Breast epithelium (tissue), 3 donors: ENCODE measurements around the gene FGF23.

Source experiments
- CTCF ChIP-seq, 3 donors: fragments of 450-650 bp; IDR thresholded peaks; one replicate each; pipeline ENCODE4 v1.5.1; 2016 to 2017; ENCODE audit warnings: antibody characterized with exemption in 3 of 3, mild to moderate bottlenecking in 3 of 3, moderate library complexity in 3 of 3
- POLR2A ChIP-seq: fragments of 450-650 bp; IDR thresholded peaks from one replicate; pipeline ENCODE4 v1.6.1; 2016; ENCODE audit warnings: antibody characterized with exemption, mild to moderate bottlenecking, moderate library complexity

- TF ChIP-seq POLR2A (no peak), CTCF (IDR thresholded peaks at IDR 0.05) (no peak)
These were observed 47.7 kb downstream of the FGF23 start for GRCh38 chr12:4331842-4332241.
